Natural killer cell (primary cell): ENCODE data around the gene PDE4D. TPM values are rescaled to one million over a fixed set of nuclear protein-coding genes. Genes with fewer than 3 reads are reported as not detected.

Experiments
- ATAC-seq, 3 donors: fragments of 150-1000 bp in 2 of 3; fragments of 200-7000 bp in 1 of 3; cut with Tn5 transposase; 1 replicate in 1 of 3; 2 replicates in 2 of 3; pipeline ENCODE4 v1.10.0; 2021; ENCODE audit warnings: mild to moderate bottlenecking in 2 of 3, moderate library complexity in 2 of 3
- DNase-seq, 2 donors: peaks; one replicate each; pipeline versions ENCODE4 v3.0.0 to v3.0.0-alpha.2; 2013 to 2021; ENCODE audit warnings: mixed read lengths in 1 of 2
- H3K27ac ChIP-seq: one replicate; pipeline ENCODE4 v1.5.1; 2013; ENCODE audit warnings: mild to moderate bottlenecking, low read length
- H3K27me3 ChIP-seq: one replicate; pipeline ENCODE4 v1.6.1; 2013; ENCODE audit warnings: low read length; ENCODE audit not compliant: control insufficient read depth, insufficient read depth
- H3K36me3 ChIP-seq: one replicate; pipeline ENCODE4 v1.6.1; 2013; ENCODE audit warnings: low read length; ENCODE audit not compliant: control insufficient read depth, insufficient read depth
- H3K4me1 ChIP-seq: one replicate; pipeline ENCODE4 v1.6.1; 2013; ENCODE audit warnings: low read length; ENCODE audit not compliant: control insufficient read depth, insufficient read depth
- H3K4me3 ChIP-seq: one replicate; pipeline ENCODE4 v1.5.1; 2013; ENCODE audit warnings: low read length
- H3K9me3 ChIP-seq: one replicate; pipeline ENCODE4 v1.6.1; 2013; ENCODE audit warnings: low read length; ENCODE audit not compliant: control insufficient read depth, insufficient read depth
- H3K27ac Mint-ChIP-seq, 2 donors: one replicate each; pipeline ENCODE4 v1.8.0; 2022; ENCODE audit warnings: mild to moderate bottlenecking in 2 of 2, mixed read lengths in 2 of 2, moderate library complexity in 1 of 2
- H3K27me3 Mint-ChIP-seq, 2 donors: one replicate each; pipeline ENCODE4 v1.8.0; 2022; ENCODE audit warnings: low read depth in 2 of 2, mixed read lengths in 2 of 2
- H3K36me3 Mint-ChIP-seq: one replicate; pipeline ENCODE4 v1.8.0; 2022; ENCODE audit warnings: mixed read lengths
- H3K4me1 Mint-ChIP-seq, 2 donors: one replicate each; pipeline ENCODE4 v1.8.0; 2022; ENCODE audit warnings: mixed read lengths in 2 of 2
- H3K4me3 Mint-ChIP-seq: one replicate; pipeline ENCODE4 v1.8.0; 2022; ENCODE audit warnings: mild to moderate bottlenecking, moderate library complexity, mixed read lengths
- H3K9me3 Mint-ChIP-seq, 2 donors: one replicate each; pipeline ENCODE4 v1.8.0; 2022; ENCODE audit warnings: mixed read lengths in 2 of 2
- WGBS: methylation state at CpG from one replicate; pipeline ENCODE4 v1.1.7; 2013; ENCODE audit warnings: missing lambda C conversion rate; ENCODE audit not compliant: insufficient coverage; 5-methylcytosine and 5-hydroxymethylcytosine counted together
- intact Hi-C: fragments of 100-400 bp; cut with micrococcal nuclease; formaldehyde crosslinking; loops from one replicate; pipeline ENCODE4 v1.14.2; 2022
- total RNA-seq, 4 donors: library from RNA; stranded (reverse); fragments of 120-200 nt in 1 of 4; gene quantifications; one replicate each; pipeline versions ENCODE4 v1.2.3 to v1.2.4, GENCODE V29; 2013 to 2022
- TF ChIP-seq, protein P1 (sequence below): fragments of 200-600 bp; IDR thresholded peaks from one replicate; pipeline ENCODE4 v1.8.0; 2022; ENCODE audit warnings: antibody characterized with exemption

Gene PDE4D
- total RNA-seq, 3 donors from 2014 or later (not counting 1 experiment from before 2014, with no cell fraction given), result 109 to 170 (median 116) TPM

DNA sequence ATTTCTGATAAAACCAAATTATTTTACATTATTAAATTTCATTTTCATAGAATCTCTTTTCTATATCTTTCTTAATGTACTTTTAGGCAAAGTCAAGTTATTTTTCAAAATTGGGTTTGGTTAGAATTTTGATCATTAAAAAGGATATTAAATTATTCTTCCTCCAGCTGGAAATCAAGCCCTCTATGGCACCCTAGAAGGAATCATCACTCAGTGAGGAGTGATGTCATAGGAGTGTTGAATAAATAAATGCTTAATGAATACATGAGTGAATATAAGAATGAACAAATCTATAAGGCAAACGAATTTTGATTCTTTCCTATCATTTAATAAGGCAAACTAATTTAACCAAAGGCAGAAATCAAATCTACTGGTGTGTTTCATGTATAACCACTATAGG lies 639.9 kb downstream of the PDE4D start:
- H3K9me3 Mint-ChIP-seq, result peaks cover 0 to 3% of the 10 kb centered on the region in 2 donors
- H3K4me3 Mint-ChIP-seq, result no peak overlapping the region
- Histone ChIP-seq H3K4me3 (no peak overlapping the region), H3K9me3 (no peaks in the 10 kb centered on the region), H3K27me3 (peaks cover 2% of the 10 kb centered on the region), H3K4me1 (no peaks in the 10 kb centered on the region), H3K27ac (no peak overlapping the region), H3K36me3 (no peaks in the 10 kb centered on the region)
- intact Hi-C loops, result no loop called here
- DNase-seq (no peak), ATAC-seq (no peak)
- peaks cover 0 to 4% of the 10 kb centered on the region in 2 donors for H3K4me1 Mint-ChIP-seq
- TF ChIP-seq, protein P1, sequence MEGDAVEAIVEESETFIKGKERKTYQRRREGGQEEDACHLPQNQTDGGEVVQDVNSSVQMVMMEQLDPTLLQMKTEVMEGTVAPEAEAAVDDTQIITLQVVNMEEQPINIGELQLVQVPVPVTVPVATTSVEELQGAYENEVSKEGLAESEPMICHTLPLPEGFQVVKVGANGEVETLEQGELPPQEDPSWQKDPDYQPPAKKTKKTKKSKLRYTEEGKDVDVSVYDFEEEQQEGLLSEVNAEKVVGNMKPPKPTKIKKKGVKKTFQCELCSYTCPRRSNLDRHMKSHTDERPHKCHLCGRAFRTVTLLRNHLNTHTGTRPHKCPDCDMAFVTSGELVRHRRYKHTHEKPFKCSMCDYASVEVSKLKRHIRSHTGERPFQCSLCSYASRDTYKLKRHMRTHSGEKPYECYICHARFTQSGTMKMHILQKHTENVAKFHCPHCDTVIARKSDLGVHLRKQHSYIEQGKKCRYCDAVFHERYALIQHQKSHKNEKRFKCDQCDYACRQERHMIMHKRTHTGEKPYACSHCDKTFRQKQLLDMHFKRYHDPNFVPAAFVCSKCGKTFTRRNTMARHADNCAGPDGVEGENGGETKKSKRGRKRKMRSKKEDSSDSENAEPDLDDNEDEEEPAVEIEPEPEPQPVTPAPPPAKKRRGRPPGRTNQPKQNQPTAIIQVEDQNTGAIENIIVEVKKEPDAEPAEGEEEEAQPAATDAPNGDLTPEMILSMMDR, result no peak
- no peaks in the 10 kb centered on the region for H3K36me3 Mint-ChIP-seq
- H3K27ac Mint-ChIP-seq, result no peak overlapping the region
- no peaks in the 10 kb centered on the region for H3K27me3 Mint-ChIP-seq
- no CpG with 5 or more reads among the region's 1 CpG for WGBS

DNA sequence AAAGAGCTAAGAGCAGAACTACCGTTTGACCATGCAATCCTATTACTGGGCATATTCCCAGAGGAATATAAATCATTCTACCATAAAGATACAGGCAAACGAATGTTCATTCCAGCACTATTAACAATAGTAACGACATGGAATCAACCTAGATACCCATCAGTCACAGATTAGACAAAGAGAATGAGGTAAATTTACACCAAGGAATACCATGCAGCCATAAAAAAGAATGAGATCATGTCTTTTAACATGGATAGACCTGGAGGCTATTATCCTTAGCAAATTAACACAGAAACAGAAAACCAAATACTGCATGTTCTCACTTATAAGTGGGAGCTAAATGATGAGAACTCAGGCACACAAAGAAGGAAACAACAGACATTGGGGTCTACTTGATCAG lies 641.9 kb downstream of the PDE4D start:
- no peaks in the 10 kb centered on the region for H3K27me3 Mint-ChIP-seq
- H3K9me3 Mint-ChIP-seq, result peaks cover 0 to 3% of the 10 kb centered on the region in 2 donors
- intact Hi-C loops, result no loop called here
- Histone ChIP-seq H3K27ac (no peak overlapping the region), H3K4me3 (no peak overlapping the region), H3K9me3 (no peaks in the 10 kb centered on the region), H3K4me1 (no peaks in the 10 kb centered on the region), H3K27me3 (peaks cover 2% of the 10 kb centered on the region), H3K36me3 (no peaks in the 10 kb centered on the region)
- H3K4me1 Mint-ChIP-seq, result peaks cover 5 to 9% of the 10 kb centered on the region in 2 donors
- DNase-seq (no peak), ATAC-seq (no peak)
- H3K27ac Mint-ChIP-seq, result no peak overlapping the region
- H3K36me3 Mint-ChIP-seq, result no peaks in the 10 kb centered on the region
- TF ChIP-seq, protein P1, result no peak
- 96% methylated on average over 3 of the region's 3 CpGs for WGBS
- H3K4me3 Mint-ChIP-seq, result no peak overlapping the region

DNA sequence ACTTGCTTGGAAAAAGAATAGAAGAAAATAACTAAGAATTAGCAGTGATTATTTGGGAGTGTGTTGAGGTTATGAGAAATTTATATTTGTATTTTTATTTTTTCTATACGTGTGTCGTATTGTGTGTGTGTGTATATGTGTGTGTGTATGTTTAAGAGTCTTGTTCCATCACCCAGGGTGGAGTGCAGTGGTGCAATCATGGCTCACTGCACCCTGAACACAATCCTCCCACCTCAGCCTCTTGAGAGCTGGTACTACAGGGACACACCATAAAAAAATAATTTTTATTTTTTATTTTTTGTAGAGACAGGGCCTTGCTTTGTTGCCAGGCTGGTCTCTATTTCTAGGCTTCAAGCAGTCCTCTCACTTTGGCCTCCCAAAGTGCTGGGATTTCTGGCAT lies 643.8 kb downstream of the PDE4D start:
- no peaks in the 10 kb centered on the region for H3K27me3 Mint-ChIP-seq
- intact Hi-C loops, result no loop called here
- H3K9me3 Mint-ChIP-seq, result peaks cover 0 to 3% of the 10 kb centered on the region in 2 donors
- TF ChIP-seq, protein P1, result no peak
- Histone ChIP-seq H3K36me3 (no peaks in the 10 kb centered on the region), H3K4me1 (no peaks in the 10 kb centered on the region), H3K4me3 (no peak overlapping the region), H3K27ac (no peak overlapping the region), H3K9me3 (no peaks in the 10 kb centered on the region), H3K27me3 (no peaks in the 10 kb centered on the region)
- H3K4me1 Mint-ChIP-seq, result peaks cover 5 to 9% of the 10 kb centered on the region in 2 donors
- no peaks in the 10 kb centered on the region for H3K36me3 Mint-ChIP-seq
- no peak overlapping the region for H3K4me3 Mint-ChIP-seq
- 100% methylated on average over 1 of the region's 2 CpGs for WGBS
- no peak for ATAC-seq
- no peak overlapping the region for H3K27ac Mint-ChIP-seq
- no peak for DNase-seq

- peaks cover 5 to 9% of the 10 kb centered on the region in 2 donors for H3K4me1 Mint-ChIP-seq
- DNase-seq, result no peak
- Histone ChIP-seq H3K4me1 (no peaks in the 10 kb centered on the region), H3K27me3 (no peaks in the 10 kb centered on the region), H3K4me3 (no peak overlapping the region), H3K9me3 (no peaks in the 10 kb centered on the region), H3K36me3 (no peaks in the 10 kb centered on the region), H3K27ac (no peak overlapping the region)
- intact Hi-C loops, result no loop called here
- no peak overlapping the region for H3K27ac Mint-ChIP-seq
- ATAC-seq, result no peak
- H3K9me3 Mint-ChIP-seq, result peaks cover 0 to 3% of the 10 kb centered on the region in 2 donors
- H3K27me3 Mint-ChIP-seq, result no peaks in the 10 kb centered on the region
- H3K4me3 Mint-ChIP-seq, result no peak overlapping the region
- H3K36me3 Mint-ChIP-seq, result no peaks in the 10 kb centered on the region
- TF ChIP-seq, protein P1, result no peak
These were observed 644.4 kb downstream of the PDE4D start for GRCh38 chr5:59249160-59249559.
